ENCODE results near the gene SLC6A11.
A peak's percentile ranks its signal among the peaks of the same experiment; 100 is the strongest.

SLC6A11 gene

DNA sequence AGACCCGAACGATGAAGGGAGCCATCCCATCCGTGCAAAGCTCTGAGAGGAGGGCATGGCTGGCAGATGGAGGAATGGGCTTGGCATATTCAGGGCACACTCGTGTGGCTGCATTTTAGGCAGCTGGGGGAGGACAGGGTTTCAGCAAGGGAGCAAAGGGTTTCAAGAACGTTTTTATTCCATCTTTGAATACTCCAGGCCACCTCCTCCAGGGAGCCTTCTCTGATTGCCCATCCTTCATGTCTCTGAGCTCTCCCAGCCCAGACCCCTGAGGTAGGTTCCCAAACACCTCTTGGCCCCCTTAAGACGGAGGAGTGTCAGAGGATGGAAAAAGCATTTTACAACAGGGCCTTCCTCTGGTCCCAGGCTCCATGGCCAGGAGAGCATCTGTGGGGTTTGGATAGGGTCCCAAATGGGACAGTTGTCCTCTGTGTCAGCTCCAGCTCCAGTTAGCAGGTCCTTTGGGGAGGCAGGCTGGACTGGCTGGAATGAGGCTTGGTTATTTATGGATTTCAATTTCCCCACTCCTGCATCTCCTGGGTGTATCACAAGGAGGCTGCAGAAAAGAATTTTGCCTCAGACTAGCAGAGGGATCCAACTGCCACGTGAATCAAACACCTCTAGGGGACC, 158.8 kb downstream of the SLC6A11 start:
- no peaks in the 10 kb centered on the region for H3K36me3 ChIP-seq
- no peak overlapping the region for H3K9ac ChIP-seq
- H3K9me3 ChIP-seq (replicated peaks in 1 of 11), result no peaks in the 10 kb centered on the region; a peak in 1 of 22 replicates
- no peaks in the 10 kb centered on the region for H3K27me3 ChIP-seq
- H3K4me1 ChIP-seq, result peaks cover 0 to 7% (median 6%) of the 10 kb centered on the region in 10 experiments; a peak in 8 of 20 replicates
- TF ChIP-seq Cebpa-rat (IDR thresholded peaks at IDR 0.05), result no peak
- no peak overlapping the region for H3K4me2 ChIP-seq
- H4K20me1 ChIP-seq, result 0 out of 22 replicates have a peak, but pooled peaks cover 0 to 4% (median 0%) of the 10 kb centered on the region in 11 experiments
- H3K4me3 ChIP-seq, result no peak overlapping the region
- H3K27ac ChIP-seq, result no peak overlapping the region

GRCh38 chr3:10975695-10976234, 159.7 kb downstream of the SLC6A11 start:
- TF ChIP-seq Cebpa-rat (IDR thresholded peaks at IDR 0.05), result no peak
- H3K27me3 ChIP-seq, result no peaks in the 10 kb centered on the region
- H3K4me1 ChIP-seq, result peaks cover 0 to 7% (median 6%) of the 10 kb centered on the region in 10 experiments; a peak in 8 of 20 replicates
- no peaks in the 10 kb centered on the region; a peak in 1 of 22 replicates for H3K9me3 ChIP-seq (replicated peaks in 1 of 11)
- no peak overlapping the region for H3K9ac ChIP-seq
- H3K4me3 ChIP-seq, result no peak overlapping the region
- no peaks in the 10 kb centered on the region for H3K36me3 ChIP-seq
- H3K27ac ChIP-seq, result no peak overlapping the region
- no peak overlapping the region for H3K4me2 ChIP-seq
- H4K20me1 ChIP-seq, result peaks cover 0 to 4% (median 0%) of the 10 kb centered on the region in 11 experiments; a peak in 1 of 22 replicates

DNA sequence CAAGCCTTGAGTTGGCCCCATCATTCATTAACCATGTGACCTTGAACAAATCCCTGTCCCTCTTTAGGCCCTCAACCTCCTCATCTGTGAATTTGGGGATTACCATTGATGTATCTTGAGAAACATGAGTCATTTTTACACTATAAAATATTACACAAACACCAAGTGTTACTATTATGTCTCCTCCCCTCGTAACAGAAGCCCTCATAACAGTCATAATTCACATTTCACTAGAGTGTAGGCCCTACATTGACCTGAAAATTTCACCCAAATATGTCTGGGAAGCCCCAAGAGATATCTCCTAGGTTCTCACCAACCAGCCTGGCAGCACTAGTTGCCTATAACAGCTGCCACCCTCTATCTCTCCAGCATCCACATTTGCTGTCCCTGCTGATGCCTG, 160.7 kb downstream of the SLC6A11 start:
- no peak overlapping the region for H3K4me3 ChIP-seq
- H3K36me3 ChIP-seq, result no peaks in the 10 kb centered on the region
- no peak overlapping the region for H3K4me2 ChIP-seq
- peaks cover 0 to 7% (median 6%) of the 10 kb centered on the region in 10 experiments; a peak in 8 of 20 replicates for H3K4me1 ChIP-seq
- H4K20me1 ChIP-seq, result peaks cover 0 to 4% (median 0%) of the 10 kb centered on the region in 11 experiments; a peak in 1 of 22 replicates
- no peaks in the 10 kb centered on the region; a peak in 1 of 22 replicates for H3K9me3 ChIP-seq (replicated peaks in 1 of 11)
- H3K9ac ChIP-seq, result no peak overlapping the region
- no peaks in the 10 kb centered on the region for H3K27me3 ChIP-seq
- no peak overlapping the region for H3K27ac ChIP-seq
- no peak for TF ChIP-seq Cebpa-rat (IDR thresholded peaks at IDR 0.05)

DNA sequence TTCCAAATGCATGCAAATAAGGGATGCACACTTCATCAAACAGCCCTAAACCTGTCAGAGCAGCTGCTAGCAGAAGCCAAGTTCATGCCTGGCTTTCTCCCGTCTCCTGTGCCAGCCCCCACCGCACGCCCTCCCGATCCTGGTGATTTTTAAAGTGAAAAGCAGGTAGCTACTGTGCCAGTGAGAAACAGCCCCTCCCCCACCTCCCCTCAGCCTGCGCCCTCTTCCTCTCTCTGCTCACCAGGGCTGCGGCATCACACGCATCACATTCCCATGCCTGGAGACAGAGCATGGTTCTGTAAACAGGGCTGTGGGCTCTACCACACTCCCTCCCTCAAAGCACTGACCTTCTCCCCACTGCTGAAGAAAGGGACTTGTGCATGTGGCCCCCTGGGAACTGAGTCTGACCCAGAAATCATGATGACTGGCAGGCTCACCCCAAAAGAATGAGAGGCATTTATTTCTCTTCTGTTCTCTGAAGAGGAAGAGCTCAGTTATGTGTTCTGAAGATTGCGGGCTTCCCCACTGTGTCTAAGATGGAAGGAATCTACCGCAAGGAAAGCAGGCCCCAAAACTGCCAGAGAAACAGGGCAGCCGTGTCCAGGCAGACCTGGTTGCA, 162.0 kb downstream of the SLC6A11 start:
- no peak overlapping the region for H3K27ac ChIP-seq
- H3K4me2 ChIP-seq, result peak overlapping the region in 5 of 11 experiments; percentile 4 to 25 (median 8); a peak in 4 of 22 replicates
- H3K9ac ChIP-seq, result no peak overlapping the region
- peaks cover 0 to 4% (median 0%) of the 10 kb centered on the region in 11 experiments; a peak in 1 of 22 replicates for H4K20me1 ChIP-seq
- H3K4me1 ChIP-seq, result peaks cover 0 to 7% (median 6%) of the 10 kb centered on the region in 10 experiments; a peak in 8 of 20 replicates
- no peak for TF ChIP-seq Cebpa-rat (IDR thresholded peaks at IDR 0.05)
- no peak overlapping the region for H3K4me3 ChIP-seq
- H3K27me3 ChIP-seq, result no peaks in the 10 kb centered on the region
- H3K9me3 ChIP-seq (replicated peaks in 1 of 11), result no peaks in the 10 kb centered on the region; a peak in 1 of 22 replicates
- H3K36me3 ChIP-seq, result no peaks in the 10 kb centered on the region

GRCh38 chr3:10978956-10979355, 162.9 kb downstream of the SLC6A11 start:
- no peaks in the 10 kb centered on the region; a peak in 1 of 22 replicates for H3K9me3 ChIP-seq (replicated peaks in 1 of 11)
- no peak overlapping the region for H3K27ac ChIP-seq
- H3K9ac ChIP-seq, result no peak overlapping the region
- no peak overlapping the region for H3K4me2 ChIP-seq
- H4K20me1 ChIP-seq, result peaks cover 0 to 4% (median 0%) of the 10 kb centered on the region in 11 experiments; a peak in 1 of 22 replicates
- H3K27me3 ChIP-seq, result no peaks in the 10 kb centered on the region
- no peak for TF ChIP-seq Cebpa-rat (IDR thresholded peaks at IDR 0.05)
- no peaks in the 10 kb centered on the region for H3K36me3 ChIP-seq
- H3K4me1 ChIP-seq, result peaks cover 0 to 7% (median 6%) of the 10 kb centered on the region in 10 experiments; a peak in 8 of 20 replicates
- H3K4me3 ChIP-seq, result no peak overlapping the region

DNA sequence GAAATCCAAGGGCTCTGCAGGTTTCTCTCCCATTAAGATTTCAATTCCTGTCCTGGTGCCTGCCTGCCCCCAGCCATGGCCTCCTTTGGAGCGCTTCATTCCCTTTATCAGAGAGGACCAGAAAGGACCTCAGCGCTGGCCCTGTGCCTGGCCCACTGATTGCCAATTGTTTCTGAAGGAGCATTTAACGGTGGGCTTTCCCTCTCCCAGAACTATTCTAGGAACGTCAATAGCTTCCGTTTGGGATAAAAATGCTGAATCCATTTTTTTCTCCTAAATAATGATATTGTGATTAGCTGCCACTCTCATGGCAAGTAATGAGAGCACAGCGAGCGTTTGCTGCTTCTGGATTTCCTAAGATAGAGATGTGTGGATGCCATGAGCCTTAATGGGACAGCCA, 164.3 kb downstream of the SLC6A11 start:
- H3K9ac ChIP-seq, result no peak overlapping the region
- no peak overlapping the region for H3K4me2 ChIP-seq
- no peak overlapping the region for H3K4me3 ChIP-seq
- TF ChIP-seq Cebpa-rat (IDR thresholded peaks at IDR 0.05), result no peak
- H3K27me3 ChIP-seq, result no peaks in the 10 kb centered on the region
- peaks cover 0 to 4% (median 0%) of the 10 kb centered on the region in 11 experiments; a peak in 1 of 22 replicates for H4K20me1 ChIP-seq
- no peaks in the 10 kb centered on the region for H3K36me3 ChIP-seq
- no peaks in the 10 kb centered on the region; a peak in 1 of 22 replicates for H3K9me3 ChIP-seq (replicated peaks in 1 of 11)
- peaks cover 0 to 7% (median 6%) of the 10 kb centered on the region in 10 experiments; a peak in 8 of 20 replicates for H3K4me1 ChIP-seq
- H3K27ac ChIP-seq, result no peak overlapping the region

GRCh38 chr3:10981031-10981430, 165.0 kb downstream of the SLC6A11 start:
- no peak for TF ChIP-seq Cebpa-rat (IDR thresholded peaks at IDR 0.05)
- Histone ChIP-seq H4K20me1 (peaks cover 0 to 4% (median 0%) of the 10 kb centered on the region in 11 experiments; a peak in 1 of 22 replicates), H3K36me3 (no peaks in the 10 kb centered on the region), H3K27ac (no peak overlapping the region), H3K4me1 (peaks cover 0 to 7% (median 6%) of the 10 kb centered on the region in 10 experiments; a peak in 8 of 20 replicates), H3K4me2 (no peak overlapping the region), H3K27me3 (no peaks in the 10 kb centered on the region), H3K9ac (no peak overlapping the region), H3K9me3 (replicated peaks in 1 of 11) (no peaks in the 10 kb centered on the region; a peak in 1 of 22 replicates), H3K4me3 (no peak overlapping the region)

- TF ChIP-seq Cebpa-rat (IDR thresholded peaks at IDR 0.05), result no peak
- H3K27ac ChIP-seq, result no peak overlapping the region
- H3K36me3 ChIP-seq, result no peaks in the 10 kb centered on the region
- no peaks in the 10 kb centered on the region for H3K27me3 ChIP-seq
- peaks cover 0 to 4% (median 0%) of the 10 kb centered on the region in 11 experiments; a peak in 1 of 22 replicates for H4K20me1 ChIP-seq
- no peak overlapping the region for H3K9ac ChIP-seq
- no peaks in the 10 kb centered on the region for H3K9me3 ChIP-seq (replicated peaks in 1 of 11)
- H3K4me2 ChIP-seq, result no peak overlapping the region
- no peak overlapping the region for H3K4me3 ChIP-seq
- H3K4me1 ChIP-seq, result peaks cover 0 to 7% (median 6%) of the 10 kb centered on the region in 10 experiments; a peak in 8 of 20 replicates
Observed at GRCh38 chr3:10981961-10982360, 165.9 kb downstream of the SLC6A11 start.

GRCh38 chr3:10982782-10983181, 166.8 kb downstream of the SLC6A11 start:
- no peaks in the 10 kb centered on the region for H3K36me3 ChIP-seq
- no peak overlapping the region for H3K9ac ChIP-seq
- no peak overlapping the region for H3K4me3 ChIP-seq
- no peaks in the 10 kb centered on the region for H3K27me3 ChIP-seq
- no peak for TF ChIP-seq Cebpa-rat (IDR thresholded peaks at IDR 0.05)
- no peaks in the 10 kb centered on the region for H3K9me3 ChIP-seq (replicated peaks in 1 of 11)
- peaks cover 0 to 6% (median 5%) of the 10 kb centered on the region in 10 experiments; a peak in 8 of 20 replicates for H3K4me1 ChIP-seq
- peaks cover 0 to 3% (median 0%) of the 10 kb centered on the region in 11 experiments; a peak in 1 of 22 replicates for H4K20me1 ChIP-seq
- no peak overlapping the region for H3K4me2 ChIP-seq
- H3K27ac ChIP-seq, result no peak overlapping the region

Measured in BLaER1 treated with 17β-estradiol and CSF1 and Interleukin-3, amounts not matched to agents 10 nM and 100 nM (cell line).